Kidney (tissue), 14 donors: ENCODE measurements around the gene SPIN3. TPM values are rescaled to one million over a fixed set of nuclear protein-coding genes. Genes with fewer than 3 reads are reported as not detected.

Experiments
- DNase-seq, 5 donors: peaks; one replicate each; pipeline ENCODE4 v3.0.0-alpha.2; 2013 to 2020
- FAIRE-seq: peaks from 2 replicates; lab custom pipeline; 2012; peaks lifted over from hg19 to GRCh38; lab: Jason Lieb, UNC
- H3K27ac ChIP-seq, 2 donors: one replicate each; pipeline ENCODE4 v1.7.0; 2013; ENCODE audit warnings: low read depth in 2 of 2, low read length in 2 of 2, inconsistent platforms in 1 of 2
- H3K27me3 ChIP-seq: one replicate; pipeline ENCODE4 v1.7.1; 2013; ENCODE audit warnings: low read length, inconsistent platforms; ENCODE audit not compliant: control insufficient read depth, insufficient read depth
- H3K36me3 ChIP-seq, 3 donors: one replicate each; pipeline versions ENCODE4 v1.7.0 to v1.7.1; 2013; ENCODE audit warnings: low read length in 3 of 3, control low read depth in 1 of 3, inconsistent platforms in 1 of 3; ENCODE audit not compliant: insufficient read depth in 3 of 3, control insufficient read depth in 2 of 3
- H3K4me1 ChIP-seq, 3 donors: one replicate each; pipeline versions ENCODE4 v1.7.0 to v1.7.1; 2013; ENCODE audit warnings: low read length in 3 of 3, inconsistent platforms in 1 of 3, low read depth in 1 of 3; ENCODE audit not compliant: control insufficient read depth in 2 of 3, insufficient read depth in 2 of 3
- H3K4me3 ChIP-seq, 3 donors: one replicate each; pipeline versions ENCODE4 v1.7.0 to v1.8.1; 2013; ENCODE audit warnings: low read length in 3 of 3, control low read depth in 1 of 3, inconsistent platforms in 1 of 3
- H3K9ac ChIP-seq, 3 donors: one replicate each; pipeline versions ENCODE4 v1.7.0 to v1.7.1; 2013; ENCODE audit warnings: low read length in 3 of 3, control low read depth in 1 of 3, inconsistent platforms in 1 of 3
- H3K9me3 ChIP-seq, 3 donors: one replicate each; pipeline versions ENCODE4 v1.7.0 to v1.7.1; 2013; ENCODE audit warnings: low read length in 3 of 3, control low read depth in 1 of 3, inconsistent platforms in 1 of 3; ENCODE audit not compliant: control insufficient read depth in 2 of 3, insufficient read depth in 1 of 3
- CTCF ChIP-seq: IDR thresholded peaks from 3 replicates; pipeline ENCODE4 v1.5.1; 2012; ENCODE audit warnings: mild to moderate bottlenecking, moderate library complexity, borderline replicate concordance; ENCODE audit not compliant: insufficient read depth; ENCODE audit errors: extremely low read depth
- intact Hi-C: fragments of 100-400 bp; cut with DNase I; formaldehyde crosslinking; loops from one replicate; pipeline ENCODE4 v1.11.1; 2022
- polyA plus RNA-seq: library from polyadenylated mRNA; stranded (reverse); fragments of 350-450 nt; fragmentation: Illumina TruSeq; extraction: RNeasy Lipid Tissue Mini Kit (QIAGEN cat#74804); gene quantifications from one replicate; pipeline ENCODE4 v1.2.3, GENCODE V29; 2014; ENCODE audit warnings: low read depth, low replicate concordance; ENCODE audit not compliant: insufficient read depth
- total RNA-seq: library from RNA; stranded (reverse); fragmentation: NEBNext Ultra II Directional; extraction: Animal tissue kit (Norgen Biotek cat#: 25700); gene quantifications from one replicate; pipeline ENCODE4 v1.2.1, GENCODE V29; 2021
- donor health status: control.
- donor health status: control.
- donor health status: control.
- donor health status: control.
- donor health status: control.
- donor health status: DM: yes; HTN: yes; CAD: no.
- donor health status: Normal renal cell carcinoma (clear cell type).

The SPIN3 gene
- total and polyA plus RNA-seq, 2 donors from 2014 or later = 4.9 to 14.9 TPM

- no peak for FAIRE-seq
- intact Hi-C loops = no loop called here
- Histone ChIP-seq H3K27me3 (no peaks in the 10 kb centered on the region), H3K36me3 (no peaks in the 10 kb centered on the region), H3K27ac (no peak overlapping the region), H3K4me3 (no peak overlapping the region), H3K4me1 (no peaks in the 10 kb centered on the region), H3K9me3 (no peaks in the 10 kb centered on the region), H3K9ac (no peak overlapping the region)
- TF ChIP-seq CTCF = no peak
- no peak for DNase-seq
Measured at GRCh38 chrX:56943264-56943663, 52.1 kb downstream of the SPIN3 start.

Other genes with a start within 250 kb of the SPIN3 start
- 13.7 TPM for gene SPIN2B, start 126.0 kb upstream of the SPIN3 start, total RNA-seq
- 10.9 TPM for gene SPIN2B, start 126.0 kb upstream of the SPIN3 start, polyA plus RNA-seq
- gene SPIN2A, start 141.9 kb upstream of the SPIN3 start, total RNA-seq = 0.63 TPM
- gene SPIN2A, start 141.9 kb upstream of the SPIN3 start, polyA plus RNA-seq = not detected